ENCODE results near the gene BOLA3.

GRCh38 chr2:74099835-74100234, 47.9 kb downstream of the BOLA3 start:
- TF ChIP-seq EZH2 (IDR thresholded peaks at IDR 0.05; ENCODE audit: borderline replicate concordance, insufficient read depth, low read depth, low read length, poor library complexity, severe bottlenecking) (no peak), CTCF (IDR thresholded peaks at IDR 0.05) (no peak)
